ENCODE results near the gene SYF2. TPM values are rescaled to one million over a fixed set of nuclear protein-coding genes. Genes with fewer than 3 reads are reported as not detected.
"Not testable (repeated sequence)": the region's sequence is repeated elsewhere in the genome, so short reads cannot be mapped to it uniquely, and the experiment has no call there.

Gene SYF2
- polyA plus RNA-seq, 2 of the 4 experiments (the other 2 are of a cell fraction), result 38.6 to 39.7 TPM

DNA sequence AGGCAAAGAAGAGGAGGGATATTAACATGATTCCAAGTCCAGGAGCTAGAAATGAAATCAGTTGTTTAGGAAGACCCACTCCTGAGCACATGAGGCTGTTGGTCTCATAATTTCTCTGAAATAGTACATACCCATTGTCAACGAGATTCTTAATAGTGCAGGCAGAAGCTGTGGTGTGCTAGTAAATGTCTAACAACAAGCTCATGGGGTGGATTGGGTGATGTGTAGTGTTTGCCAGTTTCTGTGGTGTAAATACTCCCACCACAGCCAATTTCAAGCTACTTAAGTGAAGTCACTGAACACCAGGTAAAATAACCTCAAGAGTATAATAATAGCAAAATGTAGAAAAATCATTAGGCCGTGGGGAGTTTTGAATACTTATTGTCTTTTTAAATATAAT, 42.0 kb downstream of the SYF2 start:
- POLR2A ChIA-PET, result no interaction called here
- CTCF ChIA-PET, result interaction anchor here (2.5 kb wide), 1 partner anchor 15 kb away, joined by 14 read pairs; no protein-coding TSS in a partner anchor
- 43% methylated on average over 2 of the region's 2 CpGs for WGBS (ENCODE audit: missing lambda C conversion rate)
- DNase-seq (ENCODE audit: low read depth in 1 of 2, low spot score in 1 of 2), result no peak
- Histone ChIP-seq H3K27ac (no peak overlapping the region), H3K4me3 (no peak overlapping the region), H3K4me1 (no peaks in the 10 kb centered on the region), H3K9me3 (no peaks in the 10 kb centered on the region), H3K4me2 (no peak overlapping the region)
- no peak for TF ChIP-seq ZNF302 (CRISPR knock-in tag; IDR thresholded peaks at IDR 0.05)
- TF ChIP-seq SREBF2 (IDR thresholded peaks at IDR 0.05), result no peak
- no peak for ATAC-seq
- no peak for FAIRE-seq

GRCh38 chr1:25187904-25188303, 44.4 kb downstream of the SYF2 start:
- H3K4me3 ChIP-seq; DNase-seq (ENCODE audit: low read depth in 1 of 2, low spot score in 1 of 2); POLR2A ChIA-PET; H3K27ac ChIP-seq; H3K4me2 ChIP-seq; H3K4me1 ChIP-seq; ATAC-seq; H3K9me3 ChIP-seq; FAIRE-seq: not testable (repeated sequence)
- CTCF ChIA-PET, result interaction anchor here (0.7 to 1.3 kb wide), 3 partner anchors 9 to 86 kb away, joined by 3 read pairs; no protein-coding TSS in a partner anchor
- 94% methylated on average over 3 of the region's 3 CpGs for WGBS (ENCODE audit: missing lambda C conversion rate)

GRCh38 chr1:25187077-25187476, 45.2 kb downstream of the SYF2 start:
- ChIA-PET CTCF (interaction anchor here (0.7 kb wide), 1 partner anchor 86 kb away, joined by 3 read pairs; no protein-coding TSS in a partner anchor), POLR2A (interaction anchor here (0.6 kb wide), 1 partner anchor 326 kb away, joined by 3 read pairs; no protein-coding TSS in a partner anchor)
- 57% methylated on average over 5 of the region's 5 CpGs for WGBS (ENCODE audit: missing lambda C conversion rate)

GRCh38 chr1:25186161-25187007, 45.9 kb downstream of the SYF2 start:
- FAIRE-seq (no peak), ATAC-seq (no peak), DNase-seq (ENCODE audit: low read depth in 1 of 2, low spot score in 1 of 2) (no peak)
- no peak overlapping the region for H3K27ac ChIP-seq
- no peak overlapping the region for H3K4me3 ChIP-seq
- H3K9me3 ChIP-seq, result no peaks in the 10 kb centered on the region
- H3K4me1 ChIP-seq, result no peaks in the 10 kb centered on the region
- ChIA-PET CTCF (interaction anchor here (0.6 to 1.5 kb wide), 4 partner anchors 16 to 106 kb away, joined by 3 to 5 read pairs (median 4); no protein-coding TSS in a partner anchor), POLR2A (no interaction called here)
- TF ChIP-seq CHD4 (IDR thresholded peaks at IDR 0.05; ENCODE audit: borderline replicate concordance), result no peak
- WGBS (ENCODE audit: missing lambda C conversion rate), result 78% methylated on average over 12 of the region's 14 CpGs
- H3K4me2 ChIP-seq, result no peak overlapping the region

More at GRCh38 chr1:25187077-25187476, 45.2 kb downstream of the SYF2 start:
- Histone ChIP-seq H3K4me2 (no peak overlapping the region), H3K27ac (no peak overlapping the region), H3K4me3 (no peak overlapping the region), H3K4me1 (no peaks in the 10 kb centered on the region), H3K9me3 (no peaks in the 10 kb centered on the region)
- DNase-seq (ENCODE audit: low read depth in 1 of 2, low spot score in 1 of 2) (no peak), FAIRE-seq (no peak), ATAC-seq (no peak)
- TF ChIP-seq KDM5A (IDR thresholded peaks at IDR 0.05) (no peak), ZSCAN20 (CRISPR knock-in tag; IDR thresholded peaks at IDR 0.05) (no peak), ZC3H11A (IDR thresholded peaks at IDR 0.05) (no peak), FOSL2 (IDR thresholded peaks at IDR 0.05) (no peak), FOSL2 (CRISPR knock-in tag; IDR thresholded peaks at IDR 0.05) (no peak), POLR2A (IDR thresholded peaks at IDR 0.05; ENCODE audit: low read length) (no peak), CTCF (IDR thresholded peaks at IDR 0.05) (no peak), JUNB (IDR thresholded peaks at IDR 0.05) (no peak), TP53 (CRISPR knock-in tag; IDR thresholded peaks at IDR 0.05) (no peak), CEBPB (IDR thresholded peaks at IDR 0.05) (no peak)

GRCh38 chr1:25185409-25186160, 46.7 kb downstream of the SYF2 start:
- CTCF ChIA-PET, result interaction anchor here (0.6 to 1.5 kb wide), 4 partner anchors 15 to 105 kb away, joined by 3 to 5 read pairs (median 4); no protein-coding TSS in a partner anchor
- FAIRE-seq, result no peak
- 64% methylated on average over 10 of the region's 10 CpGs for WGBS (ENCODE audit: missing lambda C conversion rate)
- TF ChIP-seq RNF2 (IDR thresholded peaks at IDR 0.05; ENCODE audit: borderline replicate concordance, low read depth), result no peak
- no peak for TF ChIP-seq CHD2 (IDR thresholded peaks at IDR 0.05; ENCODE audit: low read length, partially characterized antibody)
- TF ChIP-seq EP300 (IDR thresholded peaks at IDR 0.05), result no peak
- TF ChIP-seq, protein P1, sequence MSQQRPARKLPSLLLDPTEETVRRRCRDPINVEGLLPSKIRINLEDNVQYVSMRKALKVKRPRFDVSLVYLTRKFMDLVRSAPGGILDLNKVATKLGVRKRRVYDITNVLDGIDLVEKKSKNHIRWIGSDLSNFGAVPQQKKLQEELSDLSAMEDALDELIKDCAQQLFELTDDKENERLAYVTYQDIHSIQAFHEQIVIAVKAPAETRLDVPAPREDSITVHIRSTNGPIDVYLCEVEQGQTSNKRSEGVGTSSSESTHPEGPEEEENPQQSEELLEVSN (IDR thresholded peaks at IDR 0.05; ENCODE audit: borderline replicate concordance, low read depth), result no peak
- TF ChIP-seq CEBPB (IDR thresholded peaks at IDR 0.05), result no peak
- TF ChIP-seq ZC3H11A (IDR thresholded peaks at IDR 0.05), result no peak
- no peak for TF ChIP-seq GATA3 (IDR thresholded peaks at IDR 0.05; ENCODE audit: borderline replicate concordance)
- no peak for TF ChIP-seq HEYL (CRISPR knock-in tag; IDR thresholded peaks at IDR 0.05)

More at GRCh38 chr1:25185409-25186160, 46.7 kb downstream of the SYF2 start:
- no peaks in the 10 kb centered on the region for H3K4me1 ChIP-seq
- H3K27ac ChIP-seq, result no peak overlapping the region
- H3K9me3 ChIP-seq, result no peaks in the 10 kb centered on the region
- no peak overlapping the region for H3K4me2 ChIP-seq
- POLR2A ChIA-PET, result no interaction called here
- no peak overlapping the region for H3K4me3 ChIP-seq
- ATAC-seq (no peak), DNase-seq (ENCODE audit: low read depth in 1 of 2, low spot score in 1 of 2) (no peak)

All from A549 (cell line).